Measurements from ENCODE around the gene C19orf81. TPM values are rescaled to one million over a fixed set of nuclear protein-coding genes. Genes with fewer than 3 reads are reported as not detected.
A peak's percentile ranks its signal among the peaks of the same experiment; 100 is the strongest.

C19orf81 gene
- total and polyA plus RNA-seq, 2 of the 8 experiments (the other 6 are each of a cell fraction or from before 2014, with no cell fraction given) = 11.7 to 13.0 TPM

- TF ChIP-seq SP4 (IDR thresholded peaks at IDR 0.05; ENCODE audit: low read length) (peak; percentile 95), FOSL1 (IDR thresholded peaks at IDR 0.05; ENCODE audit: insufficient read depth, low read depth, low read length) (no peak), JUND (IDR thresholded peaks at IDR 0.05; ENCODE audit: low read length) (peak; percentile 6; the same call in 1 of the 2 replicates), SIN3A (conservative IDR thresholded peaks at IDR 0.05 in 1 of 2, IDR thresholded peaks at IDR 0.05 in 1 of 2; ENCODE audit: low read depth in 1 of 2, low read length in 2 of 2) (no peak), NRF1 (IDR thresholded peaks at IDR 0.05; ENCODE audit: low read depth, low read length) (no peak), TAF7 (optimal IDR thresholded peaks at IDR 0.05; ENCODE audit: borderline replicate concordance, low read depth, low read length) (peak; percentile 70), POU5F1 (IDR thresholded peaks at IDR 0.05; ENCODE audit: low read depth, low read length) (no peak), RXRA (IDR thresholded peaks at IDR 0.05; ENCODE audit: insufficient read depth, low read depth, low read length) (no peak), ATF3 (IDR thresholded peaks at IDR 0.05; ENCODE audit: insufficient read depth, low read depth, low read length) (no peak), MAFK (IDR thresholded peaks at IDR 0.05; ENCODE audit: low read depth, low read length) (no peak), EGR1 (IDR thresholded peaks at IDR 0.05; ENCODE audit: borderline replicate concordance, low read depth, low read length) (no peak), TCF12 (IDR thresholded peaks at IDR 0.05; ENCODE audit: low read depth, low read length) (no peak), ZNF274 (IDR thresholded peaks at IDR 0.05; ENCODE audit: borderline replicate concordance, extremely low read depth, low read length) (no peak), SAP30 (IDR thresholded peaks at IDR 0.05; ENCODE audit: insufficient read depth, insufficient replicate concordance, low read length) (no peak), RFX5 (IDR thresholded peaks at IDR 0.05; ENCODE audit: borderline replicate concordance, low read depth, low read length) (no peak), CBX8 (IDR thresholded peaks at IDR 0.05; ENCODE audit: borderline replicate concordance, low read depth, low read length) (no peak), POLR2A (IDR thresholded peaks at IDR 0.05; ENCODE audit: control extremely low read depth in 1 of 2, low read depth in 2 of 2, low read length in 2 of 2) (peak; percentile 61 to 71; a peak in 2 of 3 replicates), CHD1 (IDR thresholded peaks at IDR 0.05; ENCODE audit: low read depth, low read length) (no peak), CBX5 (IDR thresholded peaks at IDR 0.05; ENCODE audit: low read depth, low read length) (no peak), TEAD4 (IDR thresholded peaks at IDR 0.05; ENCODE audit: low read depth, low read length) (no peak), EZH2 (IDR thresholded peaks at IDR 0.05; ENCODE audit: low read depth, low read length, severe bottlenecking) (no peak)
- TF ChIP-seq, protein P1, sequence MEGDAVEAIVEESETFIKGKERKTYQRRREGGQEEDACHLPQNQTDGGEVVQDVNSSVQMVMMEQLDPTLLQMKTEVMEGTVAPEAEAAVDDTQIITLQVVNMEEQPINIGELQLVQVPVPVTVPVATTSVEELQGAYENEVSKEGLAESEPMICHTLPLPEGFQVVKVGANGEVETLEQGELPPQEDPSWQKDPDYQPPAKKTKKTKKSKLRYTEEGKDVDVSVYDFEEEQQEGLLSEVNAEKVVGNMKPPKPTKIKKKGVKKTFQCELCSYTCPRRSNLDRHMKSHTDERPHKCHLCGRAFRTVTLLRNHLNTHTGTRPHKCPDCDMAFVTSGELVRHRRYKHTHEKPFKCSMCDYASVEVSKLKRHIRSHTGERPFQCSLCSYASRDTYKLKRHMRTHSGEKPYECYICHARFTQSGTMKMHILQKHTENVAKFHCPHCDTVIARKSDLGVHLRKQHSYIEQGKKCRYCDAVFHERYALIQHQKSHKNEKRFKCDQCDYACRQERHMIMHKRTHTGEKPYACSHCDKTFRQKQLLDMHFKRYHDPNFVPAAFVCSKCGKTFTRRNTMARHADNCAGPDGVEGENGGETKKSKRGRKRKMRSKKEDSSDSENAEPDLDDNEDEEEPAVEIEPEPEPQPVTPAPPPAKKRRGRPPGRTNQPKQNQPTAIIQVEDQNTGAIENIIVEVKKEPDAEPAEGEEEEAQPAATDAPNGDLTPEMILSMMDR (IDR thresholded peaks at IDR 0.05; ENCODE audit: control extremely low read depth in 1 of 3, insufficient read depth in 1 of 3, low read depth in 1 of 3, low read length in 3 of 3) = no peak
Observed at GRCh38 chr19:50657712-50658440, 8.6 kb downstream of the C19orf81 start (continued).
